NT2/D1 (cell line): ENCODE measurements around the gene SMPD2.

Source experiments
- DNase-seq: peaks from one replicate; pipeline ENCODE4 v3.0.0-alpha.2; 2011; ENCODE audit warnings: low read depth, low spot score
- H3K27me3 ChIP-seq: 2 replicates; pipeline ENCODE4 v1.6.0; 2011; ENCODE audit warnings: mild to moderate bottlenecking; ENCODE audit not compliant: insufficient read length, insufficient read depth
- H3K36me3 ChIP-seq: 2 replicates; pipeline ENCODE4 v1.6.1; 2011; ENCODE audit warnings: mild to moderate bottlenecking, low read length, mixed read lengths; ENCODE audit not compliant: insufficient read depth, insufficient read length
- H3K4me1 ChIP-seq: 2 replicates; pipeline ENCODE4 v1.5.1; 2011; ENCODE audit not compliant: insufficient read depth, insufficient read length
- H3K4me3 ChIP-seq: 2 replicates; pipeline ENCODE4 v1.5.1; 2011; ENCODE audit warnings: low read depth; ENCODE audit not compliant: insufficient read length
- H3K9ac ChIP-seq: 2 replicates; pipeline ENCODE4 v1.6.0; 2011; ENCODE audit warnings: low read depth; ENCODE audit not compliant: insufficient read length
- H3K9me3 ChIP-seq: 2 replicates; pipeline ENCODE4 v1.5.1; 2011; ENCODE audit warnings: mild to moderate bottlenecking, low read length; ENCODE audit not compliant: insufficient read depth
- SUZ12 ChIP-seq: IDR thresholded peaks from 2 replicates; pipeline ENCODE4 v1.6.1; 2011; ENCODE audit not compliant: insufficient read length, insufficient read depth; ENCODE audit errors: extremely low read depth
- YY1 ChIP-seq: IDR thresholded peaks from 2 replicates; pipeline ENCODE4 v1.6.1; 2011; ENCODE audit not compliant: insufficient read length, insufficient read depth
- ZNF274 ChIP-seq: IDR thresholded peaks from 2 replicates; pipeline ENCODE4 v1.6.1; 2011; ENCODE audit warnings: mild to moderate bottlenecking, low read depth, low read length

SMPD2 gene

GRCh38 chr6:109486068-109486467 is 45.5 kb downstream of the SMPD2 start:
- Histone ChIP-seq H3K4me1 (peaks cover 3% of the 10 kb centered on the region), H3K36me3 (peaks cover 8% of the 10 kb centered on the region), H3K4me3 (no peak overlapping the region), H3K9ac (no peak overlapping the region), H3K27me3 (peaks cover 18% of the 10 kb centered on the region), H3K9me3 (no peaks in the 10 kb centered on the region)
- TF ChIP-seq SUZ12 (no peak), ZNF274 (no peak), YY1 (no peak)
- no peak for DNase-seq

DNA sequence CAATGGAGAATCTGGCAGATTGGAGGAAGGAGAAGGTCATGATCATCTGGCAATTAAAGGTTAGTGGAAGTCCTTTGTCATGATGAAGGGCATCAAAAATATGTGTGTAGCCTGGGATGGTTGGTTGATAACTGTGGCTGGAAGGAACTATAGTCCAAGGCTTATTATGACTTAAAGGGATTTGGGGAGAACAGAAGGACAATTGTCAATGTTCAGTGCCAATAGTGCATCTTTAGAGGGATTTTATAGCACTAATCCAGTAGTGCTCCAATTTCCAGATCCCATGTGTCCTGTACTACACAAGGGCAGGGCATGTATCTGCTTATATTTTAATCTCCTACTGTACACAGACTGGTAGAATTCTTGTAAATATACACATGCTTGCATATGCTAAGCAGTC is 47.5 kb downstream of the SMPD2 start:
- no peak for DNase-seq
- H3K9me3 ChIP-seq, result no peaks in the 10 kb centered on the region
- H3K4me1 ChIP-seq, result peaks cover 3% of the 10 kb centered on the region
- H3K27me3 ChIP-seq, result peaks cover 18% of the 10 kb centered on the region
- TF ChIP-seq YY1 (no peak), SUZ12 (no peak), ZNF274 (no peak)
- no peak overlapping the region for H3K9ac ChIP-seq
- H3K36me3 ChIP-seq, result no peaks in the 10 kb centered on the region
- H3K4me3 ChIP-seq, result no peak overlapping the region

- no peak for TF ChIP-seq YY1
- no peak for TF ChIP-seq SUZ12
- no peak for TF ChIP-seq ZNF274
- H3K4me1 ChIP-seq, result no peaks in the 10 kb centered on the region
- H3K36me3 ChIP-seq, result no peaks in the 10 kb centered on the region
- H3K27me3 ChIP-seq, result no peaks in the 10 kb centered on the region
- DNase-seq, result no peak
- H3K9ac ChIP-seq, result no peak overlapping the region
- no peaks in the 10 kb centered on the region for H3K9me3 ChIP-seq
- no peak overlapping the region for H3K4me3 ChIP-seq
These were observed 50.2 kb downstream of the SMPD2 start for GRCh38 chr6:109490713-109491112.

DNA sequence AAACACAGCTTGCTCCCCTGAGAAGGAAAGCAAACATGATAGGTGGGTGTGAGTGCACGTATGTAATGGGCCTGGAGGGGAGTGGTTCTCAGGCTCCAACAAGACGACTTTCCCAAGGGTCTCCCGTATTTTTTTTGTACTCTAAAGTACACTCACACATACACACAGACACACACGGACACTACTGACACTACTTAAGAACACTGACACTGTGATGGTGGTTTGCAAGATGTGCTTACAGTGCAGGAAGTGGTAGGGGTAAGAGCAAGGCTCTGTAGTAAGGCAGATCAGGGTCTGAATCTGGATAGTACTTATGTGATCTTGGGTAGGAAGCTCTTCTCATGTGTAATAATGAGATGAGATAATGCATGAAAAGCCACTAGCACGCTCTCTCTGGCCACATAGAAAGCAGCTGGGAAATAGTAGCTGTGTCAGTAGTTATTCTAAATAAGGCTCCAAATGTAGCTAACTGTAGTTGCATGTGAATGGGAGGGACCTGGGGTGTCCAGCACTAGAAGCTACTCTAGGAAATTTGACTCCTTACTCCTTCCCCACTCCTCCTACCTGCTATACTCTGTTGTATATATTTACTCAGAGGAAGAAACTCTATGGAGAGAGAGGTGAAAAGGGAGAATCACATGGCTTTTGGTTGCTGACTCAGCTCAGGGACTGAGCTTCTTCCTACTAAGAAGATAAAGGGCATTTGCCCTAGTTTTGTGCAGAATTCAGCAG is 50.8 kb downstream of the SMPD2 start:
- Histone ChIP-seq H3K36me3 (no peaks in the 10 kb centered on the region), H3K9ac (no peak overlapping the region), H3K27me3 (no peaks in the 10 kb centered on the region), H3K9me3 (no peaks in the 10 kb centered on the region), H3K4me1 (no peaks in the 10 kb centered on the region), H3K4me3 (no peak overlapping the region)
- no peak for TF ChIP-seq SUZ12
- no peak for TF ChIP-seq YY1
- TF ChIP-seq ZNF274, result no peak
- DNase-seq, result no peak
